HPDE6-E6E7 (cell line): Measurements from ENCODE around the gene ZNF629.

Experiments used
- DNase-seq: peaks from one replicate; pipeline ENCODE4 v3.0.0; 2011; ENCODE audit warnings: missing footprints; ENCODE audit errors: extremely low spot score

ZNF629 gene

DNA sequence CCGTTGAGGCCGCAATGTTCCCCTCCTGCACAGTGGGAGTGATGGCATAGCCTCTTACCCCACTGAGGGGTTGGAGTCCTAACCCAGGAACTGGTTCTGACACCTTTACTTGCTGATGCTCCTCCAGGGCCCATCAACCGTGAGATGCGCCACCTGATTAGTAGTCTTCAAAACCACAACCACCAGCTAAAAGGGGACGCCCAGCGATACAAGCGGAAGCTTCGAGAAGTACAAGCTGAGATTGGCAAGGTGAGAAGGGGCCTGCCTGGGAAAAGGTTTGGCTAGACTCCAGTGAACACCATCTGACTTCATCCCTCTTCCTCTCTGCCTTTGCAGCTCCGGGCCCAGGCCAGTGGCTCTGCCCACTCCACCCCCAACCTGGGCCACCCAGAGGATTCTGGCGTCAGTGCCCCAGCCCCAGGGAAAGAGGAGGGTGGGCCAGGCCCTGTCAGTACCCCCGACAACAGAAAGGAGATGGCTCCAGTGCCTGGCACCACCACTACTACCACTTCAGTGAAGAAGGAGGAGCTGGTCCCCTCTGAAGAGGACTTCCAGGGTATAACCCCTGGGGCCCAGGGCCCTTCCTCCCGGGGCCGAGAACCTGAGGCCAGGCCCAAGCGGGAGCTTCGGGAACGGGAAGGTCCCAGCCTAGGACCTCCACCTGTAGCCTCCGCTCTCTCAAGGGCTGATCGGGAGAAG, 19.1 kb downstream of the ZNF629 start:
- DNase-seq = no peak

DNA sequence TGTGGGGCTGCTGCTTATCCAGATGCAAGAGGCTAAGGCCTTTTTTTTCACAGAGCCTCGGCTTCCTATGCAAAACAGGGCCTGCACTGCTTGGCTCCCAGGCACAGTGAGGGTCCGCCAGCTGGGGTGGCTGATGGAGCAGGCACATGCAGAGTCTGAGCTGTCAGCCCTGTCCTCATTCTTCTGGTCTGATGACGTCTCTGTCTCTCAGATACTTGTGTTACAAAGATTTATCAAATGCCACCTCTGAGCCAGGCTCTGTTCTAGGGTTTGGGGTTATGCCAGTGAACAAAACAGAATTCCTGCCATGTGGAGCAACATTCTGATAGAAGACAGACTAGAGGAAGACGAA, 20.1 kb downstream of the ZNF629 start:
- no peak for DNase-seq

DNA sequence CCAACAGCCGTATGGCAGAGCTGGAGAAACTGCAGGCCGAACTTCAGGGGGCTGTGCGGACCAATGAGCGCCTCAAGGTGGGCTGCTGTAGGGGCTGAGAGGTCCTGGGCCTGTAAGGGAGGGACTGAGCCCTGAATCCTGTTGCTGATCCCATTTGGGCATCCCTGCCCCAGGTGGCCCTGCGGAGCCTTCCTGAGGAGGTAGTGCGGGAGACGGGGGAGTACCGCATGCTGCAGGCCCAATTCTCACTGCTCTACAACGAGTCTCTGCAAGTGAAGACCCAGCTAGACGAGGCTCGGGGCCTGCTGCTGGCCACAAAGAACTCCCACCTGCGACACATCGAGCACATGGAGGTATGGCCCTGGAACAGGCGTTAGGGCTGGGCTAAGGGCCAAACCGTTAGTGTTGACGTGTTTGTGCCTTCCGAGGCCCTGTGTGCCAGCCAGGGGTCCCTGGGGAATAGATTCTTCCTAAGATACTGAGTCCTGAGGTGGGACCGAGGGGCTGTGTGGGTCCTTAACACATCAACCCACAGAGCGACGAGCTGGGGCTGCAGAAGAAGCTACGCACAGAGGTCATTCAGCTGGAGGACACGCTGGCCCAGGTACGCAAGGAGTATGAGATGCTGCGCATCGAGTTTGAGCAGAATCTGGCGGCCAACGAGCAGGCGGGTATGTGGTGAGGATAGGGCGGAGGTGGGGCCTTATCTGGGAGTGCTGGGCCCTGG, 20.6 kb downstream of the ZNF629 start:
- no peak for DNase-seq

DNA sequence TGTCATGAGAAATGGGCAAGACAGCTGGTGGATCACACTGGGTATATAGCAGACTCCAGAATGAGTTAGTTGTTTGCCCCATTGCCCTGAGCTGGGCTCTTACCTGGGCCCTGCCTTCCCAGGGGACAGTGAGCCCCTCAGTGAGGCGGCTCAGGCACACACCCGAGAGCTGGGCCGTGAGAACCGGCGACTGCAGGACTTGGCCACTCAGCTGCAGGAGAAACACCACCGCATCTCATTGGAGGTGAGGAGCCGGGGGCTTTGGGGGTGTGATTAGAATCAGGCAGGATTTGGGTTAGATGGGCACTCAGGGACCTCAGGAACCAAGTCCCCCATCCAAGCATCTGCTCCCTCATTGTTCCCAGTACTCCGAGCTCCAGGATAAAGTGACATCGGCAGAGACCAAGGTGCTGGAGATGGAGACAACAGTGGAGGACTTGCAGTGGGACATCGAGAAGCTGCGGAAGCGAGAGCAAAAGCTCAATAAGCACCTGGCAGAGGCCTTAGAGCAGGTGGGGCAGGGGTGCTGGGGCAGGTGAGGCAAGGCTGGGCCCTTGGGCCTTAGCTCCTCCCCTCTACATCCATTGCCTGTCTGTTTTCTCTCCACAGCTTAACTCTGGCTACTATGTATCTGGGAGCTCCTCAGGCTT, 22.1 kb downstream of the ZNF629 start:
- DNase-seq = no peak

DNA sequence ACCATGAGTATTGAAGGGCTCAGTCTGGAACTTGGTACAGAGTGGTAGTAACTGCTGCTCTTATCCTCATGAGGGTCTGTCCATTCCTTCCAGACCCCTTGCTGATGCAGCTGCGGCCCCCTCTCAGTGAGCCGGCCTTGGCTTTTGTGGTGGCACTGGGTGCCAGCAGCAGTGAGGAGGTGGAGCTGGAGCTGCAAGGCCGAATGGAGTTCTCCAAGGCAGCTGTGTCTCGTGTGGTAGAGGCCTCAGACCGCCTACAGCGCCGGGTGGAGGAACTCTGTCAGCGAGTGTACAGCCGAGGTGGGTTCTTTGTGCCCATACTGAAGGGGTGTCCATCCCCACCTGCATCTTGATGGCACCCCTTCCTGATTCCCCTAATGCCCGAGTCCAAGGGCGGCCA, 22.9 kb downstream of the ZNF629 start:
- no peak for DNase-seq

DNA sequence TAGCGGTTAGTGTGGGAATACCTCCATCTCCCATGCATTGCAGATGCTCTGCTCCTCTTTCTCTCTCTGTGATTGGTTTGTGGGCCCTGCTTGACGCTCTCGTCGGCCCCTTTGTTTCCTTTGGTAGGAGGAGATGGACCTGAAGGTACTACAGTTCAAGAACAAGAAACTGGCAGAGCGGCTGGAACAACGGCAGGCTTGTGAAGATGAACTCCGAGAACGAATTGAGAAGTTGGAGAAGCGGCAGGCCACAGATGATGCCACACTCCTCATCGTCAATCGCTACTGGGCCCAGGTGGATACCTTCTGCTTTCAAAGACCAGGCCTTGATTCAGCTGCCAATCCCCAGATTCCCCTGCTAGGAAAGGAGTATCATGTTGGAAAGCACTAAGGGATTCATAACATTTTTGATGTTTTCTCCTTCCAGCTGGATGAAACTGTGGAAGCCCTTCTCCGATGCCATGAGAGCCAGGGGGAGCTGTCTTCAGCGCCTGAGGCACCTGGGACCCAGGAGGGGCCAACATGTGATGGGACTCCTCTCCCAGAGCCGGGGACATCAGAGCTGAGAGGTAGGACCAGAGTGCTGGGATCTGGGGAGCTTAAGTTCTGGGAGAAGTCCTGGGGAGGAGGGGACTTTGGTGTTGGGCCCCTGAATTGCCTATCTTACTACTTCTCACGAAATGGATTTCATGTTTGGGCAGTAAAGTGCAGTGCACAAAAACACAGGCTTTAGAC, 23.8 kb downstream of the ZNF629 start:
- DNase-seq = no peak

DNA sequence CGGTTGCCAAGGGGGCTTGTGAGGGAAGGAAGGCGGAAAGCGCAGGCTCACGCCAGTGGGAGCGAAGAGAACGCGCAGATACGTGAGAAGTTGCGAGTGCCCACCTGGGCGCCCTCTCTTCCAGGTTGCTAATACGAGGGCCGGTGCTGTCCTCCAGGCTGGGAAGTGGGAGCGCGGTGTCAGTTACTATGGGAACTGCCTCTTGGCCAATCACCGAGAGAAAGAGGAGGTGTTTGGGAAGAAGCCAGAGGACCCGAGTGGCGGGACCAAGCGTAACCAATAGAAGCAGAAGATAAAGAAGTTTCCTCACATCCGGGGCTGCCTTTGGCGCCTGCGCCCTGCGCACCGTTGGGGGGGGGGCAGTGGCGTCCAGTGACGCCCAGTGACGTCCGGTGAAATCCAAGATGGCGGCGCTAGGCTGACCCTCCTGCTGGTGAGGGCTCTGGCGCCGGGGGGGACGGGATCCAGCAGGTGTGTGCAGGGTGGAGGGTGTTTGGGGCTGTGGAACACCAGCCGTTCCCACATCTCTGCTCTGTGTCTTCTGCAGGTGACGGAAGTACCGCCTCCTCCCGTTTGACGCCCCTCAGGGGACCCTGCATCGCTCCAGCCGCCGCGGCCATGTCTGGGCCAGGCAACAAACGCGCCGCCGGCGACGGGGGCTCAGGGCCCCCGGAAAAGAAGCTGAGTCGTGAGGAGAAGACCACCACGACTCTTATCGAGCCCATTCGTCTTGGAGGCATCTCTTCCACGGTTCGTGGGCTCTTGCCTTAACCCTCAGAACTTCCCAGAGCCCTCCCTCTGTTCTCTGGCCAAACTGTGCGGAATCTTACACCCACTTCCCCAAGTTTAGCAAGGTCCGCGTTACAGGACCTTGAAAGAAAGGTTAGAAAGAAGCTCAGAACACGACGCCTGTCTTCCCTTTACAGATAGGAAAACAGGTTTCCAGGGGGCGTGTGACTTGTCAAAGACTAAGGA, 24.8 kb downstream of the ZNF629 start, which contains the start of the genes CFAP119 and RNF40:
Gene CFAP119, minus strand, starts transcription at position 135 of the 975 bp plus-strand sequence. CDS start 314 bp downstream, outside the sequence.
Gene RNF40, plus strand, starts transcription at position 395 of the 975 bp plus-strand sequence. Its CDS starts 224 bp downstream, at position 619.
- DNase-seq = peak; percentile 99

DNA sequence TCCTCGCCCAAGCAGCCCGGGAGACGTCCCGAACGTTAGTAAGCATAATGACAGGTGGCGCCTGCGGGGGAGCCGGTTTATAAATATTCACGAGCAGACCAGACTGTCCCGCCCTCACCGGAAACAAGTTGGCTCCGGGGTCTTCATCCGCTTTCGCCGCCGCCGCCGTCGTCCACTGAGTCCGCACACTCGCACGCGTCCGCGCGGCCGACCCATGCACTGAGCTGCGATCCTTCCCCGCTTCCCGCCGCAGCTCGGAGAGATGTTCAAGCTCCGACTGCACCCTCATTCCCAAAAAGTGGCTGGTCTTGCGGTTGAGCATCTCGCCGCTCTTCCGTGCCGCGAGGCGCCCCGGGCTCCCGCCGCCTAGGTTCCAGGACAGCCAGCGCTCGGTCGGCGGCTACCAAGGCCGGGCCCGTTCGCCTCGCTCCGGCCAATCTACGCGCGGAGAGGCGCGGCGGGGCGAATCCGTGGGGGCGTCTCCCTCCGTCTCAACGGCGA, 25.5 kb downstream of the ZNF629 start:
- no peak for DNase-seq

DNA sequence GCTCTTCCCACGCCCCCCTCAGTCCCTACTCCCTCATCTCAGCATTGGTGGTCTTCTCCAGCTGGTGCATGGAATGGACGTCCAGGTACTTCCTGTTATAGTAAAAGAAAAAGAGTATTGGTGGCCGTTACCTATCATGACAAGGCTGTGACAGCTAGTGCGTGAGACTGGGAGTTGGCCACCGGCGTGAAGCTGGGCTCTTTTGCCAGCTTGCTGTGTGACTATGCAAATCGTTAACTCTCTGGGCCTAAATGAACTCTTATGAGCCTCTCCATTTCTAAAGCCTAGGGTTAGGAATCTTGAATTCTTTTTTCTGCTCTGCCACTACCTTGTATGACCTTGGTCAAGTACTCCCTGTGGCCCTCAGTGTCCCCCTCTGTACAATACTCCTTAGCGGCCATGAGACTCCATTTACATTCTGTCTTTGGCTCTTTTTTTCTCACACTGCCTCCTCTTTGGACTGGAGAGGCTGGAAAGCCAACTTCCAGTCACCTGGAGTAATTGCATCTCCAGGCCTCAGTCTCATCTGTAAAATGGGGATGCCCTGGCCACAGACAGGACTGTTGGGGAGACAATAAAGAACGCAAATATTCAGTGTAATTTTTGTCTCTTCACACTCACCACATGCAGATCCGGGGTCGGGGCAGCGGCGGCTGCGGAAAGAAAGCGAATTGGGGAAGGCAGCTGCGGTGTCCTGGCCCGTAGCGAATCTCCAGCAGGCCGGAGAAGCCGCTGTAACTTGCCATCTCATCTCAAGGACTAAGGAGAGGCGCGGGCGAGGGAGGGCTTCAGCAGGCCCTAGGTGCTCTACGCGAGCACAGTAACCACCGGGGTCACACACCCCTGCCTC, 26.2 kb downstream of the ZNF629 start:
- DNase-seq = no peak

DNA sequence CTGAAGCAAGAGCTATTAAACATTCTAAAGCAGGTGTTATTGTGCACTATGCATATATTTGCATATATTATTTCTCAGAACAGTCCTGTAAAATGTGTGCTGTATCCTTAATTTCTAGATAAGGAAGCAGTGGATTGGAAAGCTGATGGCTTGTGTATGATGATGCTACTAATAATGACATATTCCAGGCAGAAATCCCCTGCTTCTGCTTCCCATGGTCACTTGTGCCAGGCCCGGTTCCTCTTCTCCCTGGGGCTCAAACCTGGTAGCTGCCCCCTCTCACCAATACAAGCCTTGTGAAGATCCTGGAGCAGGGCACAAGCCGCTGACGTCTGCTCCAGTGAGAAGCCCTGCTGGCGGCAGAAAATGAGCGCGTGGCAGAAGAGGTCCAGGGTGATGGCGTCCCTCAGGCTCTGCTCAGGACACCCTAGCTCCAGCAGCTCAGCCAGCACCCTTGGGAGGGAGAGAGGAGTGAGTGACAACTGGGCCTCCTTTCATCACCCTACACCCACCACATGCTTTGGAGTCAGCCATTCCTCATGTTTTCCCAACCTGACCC, 26.9 kb downstream of the ZNF629 start:
- no peak for DNase-seq

DNA sequence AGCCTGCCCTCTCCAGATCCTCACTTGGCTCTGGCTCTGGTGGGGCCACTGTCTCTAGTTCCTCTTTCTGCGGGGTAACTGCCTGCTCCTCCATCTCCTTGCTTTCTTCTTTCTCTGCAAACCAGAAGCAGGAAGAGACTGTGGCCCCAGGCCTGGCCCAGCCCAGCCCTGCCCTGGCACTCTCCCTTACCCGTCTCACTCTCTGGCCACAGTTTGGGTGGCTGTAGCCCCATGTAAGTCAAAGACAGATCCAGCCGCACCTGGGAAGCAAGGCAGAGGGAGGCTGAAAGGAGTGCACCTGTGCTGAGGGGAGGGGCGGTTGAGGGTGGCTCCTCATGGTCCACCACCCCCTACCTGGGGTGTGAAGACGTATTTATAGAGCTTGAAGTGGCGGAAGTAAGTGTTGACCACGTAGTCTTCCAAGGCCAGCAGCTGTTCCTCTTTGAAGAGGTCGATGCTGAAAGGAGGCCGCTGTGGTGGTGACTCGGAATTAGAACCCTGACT, 28.0 kb downstream of the ZNF629 start:
- DNase-seq = no peak

DNA sequence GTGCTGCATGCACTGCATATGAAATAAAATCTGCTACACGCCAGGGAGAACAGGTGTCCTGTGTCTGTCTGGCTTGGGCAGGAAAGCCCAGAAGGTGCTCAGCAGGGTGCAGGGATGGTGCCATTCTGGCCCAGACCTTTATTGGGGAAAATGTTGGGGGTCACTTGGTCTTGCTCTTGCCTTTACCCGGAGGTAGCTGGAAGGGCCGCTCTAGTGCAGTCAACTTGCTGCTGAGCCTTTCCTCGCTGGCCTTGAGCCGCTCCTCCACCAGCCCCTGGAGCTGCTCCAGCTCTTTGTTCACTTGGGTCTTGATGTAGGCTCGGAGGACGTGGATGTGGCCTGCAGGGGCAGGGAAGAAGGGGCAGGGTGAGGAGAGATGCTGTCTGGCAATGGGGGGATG, 29.7 kb downstream of the ZNF629 start:
- no peak for DNase-seq

DNA sequence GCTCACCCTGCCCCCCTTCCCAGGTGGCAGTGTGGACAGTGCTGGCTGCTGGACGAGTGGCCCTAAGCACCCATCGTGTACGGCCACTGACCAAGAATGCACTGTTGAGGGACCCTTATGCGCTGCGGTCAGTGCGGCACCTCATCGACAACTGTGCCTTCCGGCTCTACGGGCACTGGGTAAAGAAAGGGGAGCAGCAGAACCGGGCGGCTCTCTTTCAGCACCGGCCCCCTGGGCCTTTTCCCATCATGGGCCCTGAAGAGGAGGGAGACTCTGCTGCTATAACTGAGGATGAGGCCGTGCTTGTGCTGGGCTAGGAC, 30.3 kb downstream of the ZNF629 start:
- no peak for DNase-seq

DNA sequence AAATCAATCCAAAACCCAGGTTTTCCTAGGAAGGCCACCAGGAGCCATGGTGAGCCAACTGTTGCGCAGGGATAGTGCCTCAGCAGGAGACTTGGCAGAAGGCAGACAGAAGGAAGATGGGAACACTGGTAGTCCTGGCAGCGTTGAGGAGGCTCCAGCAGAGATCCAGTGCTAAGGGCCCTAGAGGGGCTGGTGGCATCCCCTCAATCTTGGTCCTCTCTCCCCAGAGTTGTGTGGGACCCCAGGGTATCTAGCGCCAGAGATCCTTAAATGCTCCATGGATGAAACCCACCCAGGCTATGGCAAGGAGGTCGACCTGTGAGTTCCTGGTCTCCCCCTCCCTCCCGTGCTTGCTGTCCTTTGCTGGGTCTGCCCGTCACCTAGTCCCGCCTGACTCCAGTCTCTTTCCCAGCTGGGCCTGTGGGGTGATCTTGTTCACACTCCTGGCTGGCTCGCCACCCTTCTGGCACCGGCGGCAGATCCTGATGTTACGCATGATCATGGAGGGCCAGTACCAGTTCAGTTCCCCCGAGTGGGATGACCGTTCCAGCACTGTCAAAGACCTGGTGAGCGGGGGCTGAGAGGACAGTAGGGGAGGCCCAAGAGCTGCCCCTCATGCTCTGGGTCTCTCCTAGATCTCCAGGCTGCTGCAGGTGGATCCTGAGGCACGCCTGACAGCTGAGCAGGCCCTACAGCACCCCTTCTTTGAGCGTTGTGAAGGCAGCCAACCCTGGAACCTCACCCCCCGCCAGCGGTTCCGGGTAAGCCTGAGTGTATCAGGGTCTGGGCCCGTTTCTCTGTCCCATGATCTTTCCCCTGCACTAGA, 30.8 kb downstream of the ZNF629 start:
- no peak for DNase-seq

DNA sequence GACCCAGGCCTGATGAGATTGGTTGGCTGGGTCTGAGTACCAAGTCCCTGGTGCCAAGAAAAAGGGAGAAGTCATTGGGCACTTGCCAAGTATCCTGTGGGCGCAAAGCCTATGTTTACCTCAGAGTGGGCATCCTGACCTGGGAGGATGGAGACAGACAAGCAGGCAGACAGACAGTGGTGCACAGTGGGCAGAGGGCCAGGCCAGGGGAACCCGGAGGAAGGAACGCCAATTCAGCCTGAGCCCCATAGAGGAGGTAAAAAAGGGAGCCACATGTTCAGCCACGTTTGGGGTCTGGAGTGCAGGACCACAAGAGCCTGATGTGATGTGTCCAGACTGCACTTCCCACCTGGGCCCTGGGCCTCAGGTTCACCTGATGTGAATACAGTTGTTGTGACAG, 33.4 kb downstream of the ZNF629 start:
- DNase-seq = no peak

DNA sequence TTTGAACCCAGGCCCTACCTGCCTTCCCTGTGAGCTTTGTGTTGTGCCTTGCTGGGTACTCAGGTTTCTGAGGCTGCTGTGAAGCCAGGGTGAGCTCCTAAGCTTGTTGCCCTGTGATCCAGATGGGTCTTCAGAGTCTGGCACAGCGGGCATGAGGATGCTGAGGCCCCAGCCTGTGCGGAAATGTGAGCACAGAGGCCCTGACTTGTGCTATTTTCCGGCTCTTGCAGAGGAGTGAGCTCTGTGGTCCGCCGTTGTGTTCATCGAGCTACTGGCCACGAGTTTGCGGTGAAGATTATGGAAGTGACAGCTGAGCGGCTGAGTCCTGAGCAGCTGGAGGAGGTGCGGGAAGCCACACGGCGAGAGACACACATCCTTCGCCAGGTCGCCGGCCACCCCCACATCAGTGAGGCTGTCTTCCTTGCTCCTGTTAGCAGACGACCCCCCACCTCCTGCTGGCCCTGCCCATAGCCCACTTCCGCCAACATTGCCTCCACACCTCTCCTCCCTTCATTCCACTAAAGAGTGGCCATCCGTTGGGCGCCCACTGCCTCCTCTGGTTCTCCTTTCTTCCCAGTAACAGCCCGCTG, 36.0 kb downstream of the ZNF629 start:
- DNase-seq = no peak

DNA sequence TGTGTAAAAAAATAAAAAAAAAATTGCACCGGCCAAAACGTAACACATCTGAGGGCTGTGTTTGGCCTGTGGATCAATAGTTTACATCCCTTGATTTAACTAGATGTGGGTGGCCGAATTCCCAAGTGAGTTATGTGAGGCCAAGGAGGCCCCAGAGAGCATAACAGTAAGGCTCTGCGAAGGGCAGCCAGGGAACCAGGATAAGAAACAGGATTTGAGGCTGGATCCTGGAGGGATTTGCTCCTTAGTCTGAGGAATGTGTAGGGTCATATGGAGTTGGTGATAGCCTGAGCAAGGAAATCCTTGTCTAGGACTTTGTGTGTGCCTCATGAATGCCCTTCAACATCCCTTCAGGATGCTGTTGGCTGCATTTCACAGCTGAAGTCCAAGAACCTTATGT, 36.8 kb downstream of the ZNF629 start:
- DNase-seq = no peak
